ENCODE data around the gene VPS33A. TPM values are rescaled to one million over a fixed set of nuclear protein-coding genes. Genes with fewer than 3 reads are reported as not detected.

Gene VPS33A
- total and polyA plus RNA-seq, 2 of the 13 experiments (the other 11 are each of a cell fraction or from before 2014, with no cell fraction given), result 11.0 to 43.6 TPM

DNA sequence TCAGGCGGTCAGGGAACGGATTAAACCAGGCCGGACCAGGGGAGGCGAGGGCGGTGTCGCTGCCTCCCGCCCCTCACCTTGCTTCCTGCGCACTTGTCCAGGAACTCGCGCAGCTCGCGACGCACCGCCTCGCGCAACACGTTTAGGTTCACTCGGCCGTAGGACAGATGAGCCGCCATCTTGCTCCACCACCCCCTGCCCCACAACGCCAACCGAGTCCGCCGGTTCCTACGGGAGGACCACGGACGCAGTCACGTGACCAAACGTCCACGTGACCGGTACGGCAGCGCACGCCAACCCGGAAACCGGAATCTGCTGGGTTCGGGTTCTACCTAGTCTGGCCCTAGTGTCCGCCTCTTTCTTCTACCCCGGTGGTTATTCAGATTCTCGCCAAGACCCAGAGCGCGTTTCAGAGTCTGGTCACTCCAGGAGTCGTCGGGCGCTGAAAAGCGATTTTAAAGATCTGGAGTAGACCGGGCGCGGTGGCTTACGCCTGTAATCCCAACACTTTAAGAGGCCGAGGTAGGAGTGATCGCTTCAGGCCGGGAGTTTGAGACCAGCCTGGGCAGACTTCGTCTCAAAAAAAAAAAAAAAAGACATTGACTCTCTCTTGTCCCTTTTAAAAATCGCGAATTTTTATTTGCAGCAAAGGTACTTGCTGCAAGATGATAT lies at the start of gene VPS33A (continued):
- TF ChIP-seq, protein P1, sequence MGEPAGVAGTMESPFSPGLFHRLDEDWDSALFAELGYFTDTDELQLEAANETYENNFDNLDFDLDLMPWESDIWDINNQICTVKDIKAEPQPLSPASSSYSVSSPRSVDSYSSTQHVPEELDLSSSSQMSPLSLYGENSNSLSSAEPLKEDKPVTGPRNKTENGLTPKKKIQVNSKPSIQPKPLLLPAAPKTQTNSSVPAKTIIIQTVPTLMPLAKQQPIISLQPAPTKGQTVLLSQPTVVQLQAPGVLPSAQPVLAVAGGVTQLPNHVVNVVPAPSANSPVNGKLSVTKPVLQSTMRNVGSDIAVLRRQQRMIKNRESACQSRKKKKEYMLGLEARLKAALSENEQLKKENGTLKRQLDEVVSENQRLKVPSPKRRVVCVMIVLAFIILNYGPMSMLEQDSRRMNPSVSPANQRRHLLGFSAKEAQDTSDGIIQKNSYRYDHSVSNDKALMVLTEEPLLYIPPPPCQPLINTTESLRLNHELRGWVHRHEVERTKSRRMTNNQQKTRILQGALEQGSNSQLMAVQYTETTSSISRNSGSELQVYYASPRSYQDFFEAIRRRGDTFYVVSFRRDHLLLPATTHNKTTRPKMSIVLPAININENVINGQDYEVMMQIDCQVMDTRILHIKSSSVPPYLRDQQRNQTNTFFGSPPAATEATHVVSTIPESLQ (CRISPR knock-in tag; conservative IDR thresholded peaks at IDR 0.05), result no peak
- peak; percentile 87; the same call in 1 of the 2 replicates for TF ChIP-seq AHR (CRISPR knock-in tag; IDR thresholded peaks at IDR 0.05)
- TF ChIP-seq ZNF7 (CRISPR knock-in tag; IDR thresholded peaks at IDR 0.05), result no peak; the same call in 1 of the 2 replicates
- TF ChIP-seq SRF (IDR thresholded peaks at IDR 0.05; ENCODE audit: low read depth, low read length), result no peak
- peak; percentile 69; the same call in 1 of the 2 replicates for TF ChIP-seq ATF7-NPFF (CRISPR knock-in tag; IDR thresholded peaks at IDR 0.05; ENCODE audit: low read depth)
- TF ChIP-seq ZKSCAN8 (CRISPR knock-in tag; IDR thresholded peaks at IDR 0.05; ENCODE audit: borderline replicate concordance), result no peak; the same call in 1 of the 2 replicates
- no peak for TF ChIP-seq SRSF4 (IDR thresholded peaks at IDR 0.05; ENCODE audit: low read depth, low read length, poor library complexity, severe bottlenecking)
- peak; percentile 75; the same call in 1 of the 2 replicates for TF ChIP-seq ZNF614 (CRISPR knock-in tag; IDR thresholded peaks at IDR 0.05; ENCODE audit: borderline replicate concordance)
- TF ChIP-seq, protein P2, sequence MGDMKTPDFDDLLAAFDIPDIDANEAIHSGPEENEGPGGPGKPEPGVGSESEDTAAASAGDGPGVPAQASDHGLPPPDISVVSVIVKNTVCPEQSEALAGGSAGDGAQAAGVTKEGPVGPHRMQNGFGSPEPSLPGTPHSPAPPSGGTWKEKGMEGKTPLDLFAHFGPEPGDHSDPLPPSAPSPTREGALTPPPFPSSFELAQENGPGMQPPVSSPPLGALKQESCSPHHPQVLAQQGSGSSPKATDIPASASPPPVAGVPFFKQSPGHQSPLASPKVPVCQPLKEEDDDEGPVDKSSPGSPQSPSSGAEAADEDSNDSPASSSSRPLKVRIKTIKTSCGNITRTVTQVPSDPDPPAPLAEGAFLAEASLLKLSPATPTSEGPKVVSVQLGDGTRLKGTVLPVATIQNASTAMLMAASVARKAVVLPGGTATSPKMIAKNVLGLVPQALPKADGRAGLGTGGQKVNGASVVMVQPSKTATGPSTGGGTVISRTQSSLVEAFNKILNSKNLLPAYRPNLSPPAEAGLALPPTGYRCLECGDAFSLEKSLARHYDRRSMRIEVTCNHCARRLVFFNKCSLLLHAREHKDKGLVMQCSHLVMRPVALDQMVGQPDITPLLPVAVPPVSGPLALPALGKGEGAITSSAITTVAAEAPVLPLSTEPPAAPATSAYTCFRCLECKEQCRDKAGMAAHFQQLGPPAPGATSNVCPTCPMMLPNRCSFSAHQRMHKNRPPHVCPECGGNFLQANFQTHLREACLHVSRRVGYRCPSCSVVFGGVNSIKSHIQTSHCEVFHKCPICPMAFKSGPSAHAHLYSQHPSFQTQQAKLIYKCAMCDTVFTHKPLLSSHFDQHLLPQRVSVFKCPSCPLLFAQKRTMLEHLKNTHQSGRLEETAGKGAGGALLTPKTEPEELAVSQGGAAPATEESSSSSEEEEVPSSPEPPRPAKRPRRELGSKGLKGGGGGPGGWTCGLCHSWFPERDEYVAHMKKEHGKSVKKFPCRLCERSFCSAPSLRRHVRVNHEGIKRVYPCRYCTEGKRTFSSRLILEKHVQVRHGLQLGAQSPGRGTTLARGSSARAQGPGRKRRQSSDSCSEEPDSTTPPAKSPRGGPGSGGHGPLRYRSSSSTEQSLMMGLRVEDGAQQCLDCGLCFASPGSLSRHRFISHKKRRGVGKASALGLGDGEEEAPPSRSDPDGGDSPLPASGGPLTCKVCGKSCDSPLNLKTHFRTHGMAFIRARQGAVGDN (CRISPR knock-in tag; IDR thresholded peaks at IDR 0.05), result peak; percentile 91
- peak; percentile 66 for TF ChIP-seq IKZF4 (CRISPR knock-in tag; IDR thresholded peaks at IDR 0.05; ENCODE audit: borderline replicate concordance, low read depth, not compliant biosample characterization)
- peak; percentile 95 for TF ChIP-seq YY1 (IDR thresholded peaks at IDR 0.05; ENCODE audit: insufficient read depth, insufficient replicate concordance, low read depth, low read length)
- no peak for TF ChIP-seq ATF7 (IDR thresholded peaks at IDR 0.05)
- TF ChIP-seq ATF7 (CRISPR knock-in tag; IDR thresholded peaks at IDR 0.05), result peak; percentile 69; the same call in 1 of the 2 replicates
- TF ChIP-seq, protein P3, sequence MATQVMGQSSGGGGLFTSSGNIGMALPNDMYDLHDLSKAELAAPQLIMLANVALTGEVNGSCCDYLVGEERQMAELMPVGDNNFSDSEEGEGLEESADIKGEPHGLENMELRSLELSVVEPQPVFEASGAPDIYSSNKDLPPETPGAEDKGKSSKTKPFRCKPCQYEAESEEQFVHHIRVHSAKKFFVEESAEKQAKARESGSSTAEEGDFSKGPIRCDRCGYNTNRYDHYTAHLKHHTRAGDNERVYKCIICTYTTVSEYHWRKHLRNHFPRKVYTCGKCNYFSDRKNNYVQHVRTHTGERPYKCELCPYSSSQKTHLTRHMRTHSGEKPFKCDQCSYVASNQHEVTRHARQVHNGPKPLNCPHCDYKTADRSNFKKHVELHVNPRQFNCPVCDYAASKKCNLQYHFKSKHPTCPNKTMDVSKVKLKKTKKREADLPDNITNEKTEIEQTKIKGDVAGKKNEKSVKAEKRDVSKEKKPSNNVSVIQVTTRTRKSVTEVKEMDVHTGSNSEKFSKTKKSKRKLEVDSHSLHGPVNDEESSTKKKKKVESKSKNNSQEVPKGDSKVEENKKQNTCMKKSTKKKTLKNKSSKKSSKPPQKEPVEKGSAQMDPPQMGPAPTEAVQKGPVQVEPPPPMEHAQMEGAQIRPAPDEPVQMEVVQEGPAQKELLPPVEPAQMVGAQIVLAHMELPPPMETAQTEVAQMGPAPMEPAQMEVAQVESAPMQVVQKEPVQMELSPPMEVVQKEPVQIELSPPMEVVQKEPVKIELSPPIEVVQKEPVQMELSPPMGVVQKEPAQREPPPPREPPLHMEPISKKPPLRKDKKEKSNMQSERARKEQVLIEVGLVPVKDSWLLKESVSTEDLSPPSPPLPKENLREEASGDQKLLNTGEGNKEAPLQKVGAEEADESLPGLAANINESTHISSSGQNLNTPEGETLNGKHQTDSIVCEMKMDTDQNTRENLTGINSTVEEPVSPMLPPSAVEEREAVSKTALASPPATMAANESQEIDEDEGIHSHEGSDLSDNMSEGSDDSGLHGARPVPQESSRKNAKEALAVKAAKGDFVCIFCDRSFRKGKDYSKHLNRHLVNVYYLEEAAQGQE (IDR thresholded peaks at IDR 0.05; ENCODE audit: borderline replicate concordance in 1 of 2, low read depth in 1 of 2, low read length in 2 of 2), result peak in 1 of 2 experiments; percentile 76; a peak in 1 of 4 replicates
- peak; percentile 93 for TF ChIP-seq ARNTL (CRISPR knock-in tag; IDR thresholded peaks at IDR 0.05)
- no peak for TF ChIP-seq ZNF557 (CRISPR knock-in tag; IDR thresholded peaks at IDR 0.05)
- TF ChIP-seq ZFP82 (CRISPR knock-in tag; IDR thresholded peaks at IDR 0.05; ENCODE audit: borderline replicate concordance), result 0 out of 2 replicates have a peak, but pooled peaks have one; percentile 49
- TF ChIP-seq ZNF816 (CRISPR knock-in tag; IDR thresholded peaks at IDR 0.05; ENCODE audit: borderline replicate concordance), result peak; percentile 88
- TF ChIP-seq KLF11 (CRISPR knock-in tag; IDR thresholded peaks at IDR 0.05), result peak; percentile 92; the same call in 1 of the 2 replicates

Measured in HepG2 (cell line).